Esophagus muscularis mucosa (tissue), 4 donors: ENCODE data around the gene ING2. TPM values are rescaled to one million over a fixed set of nuclear protein-coding genes. Genes with fewer than 3 reads are reported as not detected.

Source experiments
- DNase-seq: peaks from one replicate; pipeline ENCODE4 v3.0.0-alpha.2; 2017; ENCODE audit errors: extremely low spot score
- H3K27ac ChIP-seq, 4 donors: fragments of 200-600 bp; sonication (generic); replicated peaks in 1 of 4; 1 replicate in 3 of 4; 2 replicates in 1 of 4; pipeline ENCODE4 v1.5.1; 2016 to 2019; ENCODE audit warnings: mild to moderate bottlenecking in 1 of 4
- H3K27me3 ChIP-seq, 4 donors: fragments of 200-600 bp; sonication (generic); one replicate each; pipeline versions ENCODE4 v1.5.1 to v1.6.0; 2016 to 2019
- H3K36me3 ChIP-seq, 4 donors: fragments of 200-600 bp; sonication (generic); one replicate each; pipeline ENCODE4 v1.5.1; 2016 to 2019
- H3K4me1 ChIP-seq, 4 donors: fragments of 200-600 bp; sonication (generic); one replicate each; pipeline ENCODE4 v1.5.1; 2016 to 2019
- H3K4me3 ChIP-seq, 4 donors: fragments of 200-600 bp; sonication (generic); 1 replicate in 2 of 4; 2 replicates in 2 of 4; pipeline ENCODE4 v1.5.1; 2016 to 2019; ENCODE audit warnings: mild to moderate bottlenecking in 4 of 4, moderate library complexity in 1 of 4
- H3K9me3 ChIP-seq, 4 donors: fragments of 200-600 bp; sonication (generic); 1 replicate in 3 of 4; 2 replicates in 1 of 4; pipeline ENCODE4 v1.5.1; 2016 to 2019
- EP300 ChIP-seq: sonication (generic); formaldehyde crosslinking; IDR thresholded peaks from one replicate; pipeline ENCODE4 v1.6.1; 2017; ENCODE audit warnings: antibody characterized with exemption
- POLR2A ChIP-seq: fragments of 450-650 bp; IDR thresholded peaks from one replicate; pipeline ENCODE4 v1.6.1; 2017; ENCODE audit warnings: antibody characterized with exemption, moderate library complexity, mild to moderate bottlenecking, low read depth
- POLR2AphosphoS5 ChIP-seq, 2 donors: sonication (generic); formaldehyde crosslinking; IDR thresholded peaks; one replicate each; pipeline ENCODE4 v1.6.1; 2017; ENCODE audit warnings: antibody characterized with exemption in 2 of 2
- WGBS: methylation state at CpG from one replicate; pipeline ENCODE4 v1.1.5; 2018; 5-methylcytosine and 5-hydroxymethylcytosine counted together
- intact Hi-C: fragments of 100-400 bp; cut with DNase I; formaldehyde crosslinking; loops from one replicate; pipeline ENCODE4 v1.15.1; 2023
- total RNA-seq, 4 donors: library from RNA; depleted of rRNA; stranded (reverse); fragments of >200 nt; gene quantifications; one replicate each; pipeline versions ENCODE4 v1.1.0 to v1.2.1, GENCODE V29; 2016
- TF ChIP-seq, protein P1 (sequence below), 3 experiments: fragments of 200-600 bp in 2 of 3; fragments of 450-650 bp in 1 of 3; sonication (generic) in 2 of 3; IDR thresholded peaks; one replicate each; pipeline ENCODE4 v1.5.1; 2017 to 2019; ENCODE audit warnings: antibody characterized with exemption in 3 of 3, mild to moderate bottlenecking in 2 of 3, moderate library complexity in 1 of 3

ING2 gene
- total RNA-seq, 4 donors from 2014 or later: 26.2 to 42.8 (median 38.6) TPM

DNA sequence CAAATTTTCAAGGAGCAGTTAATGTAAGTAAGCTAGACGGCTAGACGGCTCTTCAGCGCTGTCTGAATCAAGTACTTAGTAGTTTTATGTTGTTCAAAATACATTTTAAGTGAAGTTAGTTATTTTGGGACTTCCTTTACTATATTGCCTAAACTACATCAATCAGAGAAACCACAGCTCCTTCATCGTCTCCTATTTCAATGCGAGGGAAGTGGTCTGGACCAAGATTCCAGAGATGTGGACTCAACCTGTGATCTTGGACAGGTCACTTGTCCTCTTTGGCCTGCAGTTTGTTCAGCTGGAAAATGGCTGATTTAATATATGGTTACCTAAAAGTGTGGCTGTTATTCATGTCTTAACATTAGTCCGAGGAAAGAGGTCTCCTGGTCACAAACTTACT lies 10.6 kb downstream of the ING2 start:
- H3K9me3 ChIP-seq: no peaks in the 10 kb centered on the region
- DNase-seq: no peak
- no peak overlapping the region for H3K4me3 ChIP-seq
- no peaks in the 10 kb centered on the region for H3K27me3 ChIP-seq
- H3K27ac ChIP-seq: no peak overlapping the region
- TF ChIP-seq, protein P1, sequence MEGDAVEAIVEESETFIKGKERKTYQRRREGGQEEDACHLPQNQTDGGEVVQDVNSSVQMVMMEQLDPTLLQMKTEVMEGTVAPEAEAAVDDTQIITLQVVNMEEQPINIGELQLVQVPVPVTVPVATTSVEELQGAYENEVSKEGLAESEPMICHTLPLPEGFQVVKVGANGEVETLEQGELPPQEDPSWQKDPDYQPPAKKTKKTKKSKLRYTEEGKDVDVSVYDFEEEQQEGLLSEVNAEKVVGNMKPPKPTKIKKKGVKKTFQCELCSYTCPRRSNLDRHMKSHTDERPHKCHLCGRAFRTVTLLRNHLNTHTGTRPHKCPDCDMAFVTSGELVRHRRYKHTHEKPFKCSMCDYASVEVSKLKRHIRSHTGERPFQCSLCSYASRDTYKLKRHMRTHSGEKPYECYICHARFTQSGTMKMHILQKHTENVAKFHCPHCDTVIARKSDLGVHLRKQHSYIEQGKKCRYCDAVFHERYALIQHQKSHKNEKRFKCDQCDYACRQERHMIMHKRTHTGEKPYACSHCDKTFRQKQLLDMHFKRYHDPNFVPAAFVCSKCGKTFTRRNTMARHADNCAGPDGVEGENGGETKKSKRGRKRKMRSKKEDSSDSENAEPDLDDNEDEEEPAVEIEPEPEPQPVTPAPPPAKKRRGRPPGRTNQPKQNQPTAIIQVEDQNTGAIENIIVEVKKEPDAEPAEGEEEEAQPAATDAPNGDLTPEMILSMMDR (IDR thresholded peaks at IDR 0.05): no peak
- TF ChIP-seq EP300: no peak
- no peak for TF ChIP-seq POLR2AphosphoS5 (IDR thresholded peaks at IDR 0.05)
- no peak for TF ChIP-seq POLR2A
- H3K36me3 ChIP-seq: peaks cover 12 to 21% (median 14%) of the 10 kb centered on the region in 4 donors
- peaks cover 0 to 18% (median 6%) of the 10 kb centered on the region in 4 donors for H3K4me1 ChIP-seq
- intact Hi-C loops: no loop called here
- WGBS: 88% methylated on average over 6 of the region's 6 CpGs

DNA sequence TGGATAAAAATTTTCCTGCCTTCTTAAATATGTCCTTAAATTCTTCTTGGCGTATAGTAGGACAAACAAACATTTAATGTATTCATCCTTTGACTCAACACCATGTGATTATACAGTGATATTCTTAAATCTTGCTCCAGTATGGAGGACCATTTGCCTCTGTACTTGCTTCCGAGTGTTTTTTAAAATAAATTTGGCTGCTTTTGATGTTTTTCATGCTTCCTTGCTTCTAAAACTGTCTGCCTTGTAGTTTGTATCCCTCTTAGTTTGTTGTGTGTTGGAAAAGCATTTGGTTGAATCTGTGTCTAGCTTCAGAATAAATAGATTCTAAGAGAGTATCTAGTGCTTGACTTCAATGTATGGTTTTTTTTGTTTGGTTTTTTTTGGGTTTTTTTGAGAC lies 12.3 kb downstream of the ING2 start:
- Histone ChIP-seq H3K4me1 (peaks cover 0 to 15% (median 6%) of the 10 kb centered on the region in 4 donors), H3K27ac (no peak overlapping the region), H3K9me3 (no peaks in the 10 kb centered on the region), H3K4me3 (no peak overlapping the region), H3K27me3 (no peaks in the 10 kb centered on the region), H3K36me3 (peaks cover 0 to 8% (median 2%) of the 10 kb centered on the region in 4 donors)
- 83% methylated on average over 2 of the region's 2 CpGs for WGBS
- intact Hi-C loops: no loop called here
- DNase-seq: no peak
- TF ChIP-seq EP300: no peak
- TF ChIP-seq, protein P1 (IDR thresholded peaks at IDR 0.05): no peak
- no peak for TF ChIP-seq POLR2A
- TF ChIP-seq POLR2AphosphoS5 (IDR thresholded peaks at IDR 0.05): no peak

DNA sequence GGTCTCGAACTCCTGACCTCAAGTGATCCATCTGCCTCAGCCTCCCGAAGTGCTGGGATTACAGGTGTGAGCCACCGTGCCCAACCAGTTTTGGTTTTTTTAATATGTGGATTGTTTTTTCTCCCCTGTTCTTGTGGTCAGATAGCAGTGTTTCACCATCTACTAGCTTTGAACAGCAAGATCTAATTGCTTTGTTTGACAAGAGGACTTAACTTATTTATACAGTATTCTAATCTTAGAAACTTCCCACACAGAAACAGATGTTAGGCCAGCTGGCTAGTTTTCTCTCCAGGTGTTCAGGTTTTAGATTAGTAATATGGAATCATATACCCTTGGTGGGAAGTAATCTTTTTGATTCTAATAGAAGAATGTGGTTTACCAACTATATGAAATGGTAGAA lies 12.9 kb downstream of the ING2 start:
- Histone ChIP-seq H3K27me3 (no peaks in the 10 kb centered on the region), H3K9me3 (no peaks in the 10 kb centered on the region), H3K27ac (no peak overlapping the region), H3K4me1 (peaks cover 0 to 15% (median 6%) of the 10 kb centered on the region in 4 donors), H3K4me3 (no peak overlapping the region), H3K36me3 (peaks cover 0 to 6% (median 2%) of the 10 kb centered on the region in 4 donors)
- no peak for DNase-seq
- intact Hi-C loops: no loop called here
- WGBS: 31% methylated on average over 2 of the region's 3 CpGs
- no peak for TF ChIP-seq POLR2A
- no peak for TF ChIP-seq POLR2AphosphoS5 (IDR thresholded peaks at IDR 0.05)
- TF ChIP-seq, protein P1 (IDR thresholded peaks at IDR 0.05): no peak
- TF ChIP-seq EP300: no peak

DNA sequence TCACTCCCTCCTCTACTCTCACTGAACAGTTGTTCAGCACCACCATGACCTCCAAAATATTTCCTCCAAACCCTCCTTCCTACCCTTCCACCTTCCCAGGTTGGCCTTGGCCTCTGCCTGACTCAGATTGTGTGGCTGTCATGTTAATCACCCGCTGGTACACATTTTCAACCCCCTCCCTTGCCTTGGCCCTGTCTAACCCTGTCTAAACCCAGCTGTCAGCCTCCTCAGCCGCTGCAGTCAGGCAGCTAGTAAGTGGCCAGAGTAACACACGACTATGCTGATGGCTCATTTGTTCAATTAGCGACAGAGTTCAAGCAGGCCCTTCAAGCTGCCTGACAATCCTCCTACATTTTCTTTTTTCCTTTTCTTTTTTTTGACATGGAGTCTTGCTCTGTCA lies 18.0 kb downstream of the ING2 start:
- Histone ChIP-seq H3K9me3 (no peaks in the 10 kb centered on the region), H3K4me3 (no peak overlapping the region), H3K27ac (no peak overlapping the region), H3K36me3 (no peaks in the 10 kb centered on the region), H3K27me3 (no peaks in the 10 kb centered on the region), H3K4me1 (peaks cover 0 to 7% (median 3%) of the 10 kb centered on the region in 4 donors)
- TF ChIP-seq POLR2AphosphoS5 (IDR thresholded peaks at IDR 0.05) (no peak), EP300 (no peak), POLR2A (no peak)
- TF ChIP-seq, protein P1 (IDR thresholded peaks at IDR 0.05): no peak
- 80% methylated on average over 4 of the region's 4 CpGs for WGBS
- intact Hi-C loops: no loop called here
- DNase-seq: no peak

DNA sequence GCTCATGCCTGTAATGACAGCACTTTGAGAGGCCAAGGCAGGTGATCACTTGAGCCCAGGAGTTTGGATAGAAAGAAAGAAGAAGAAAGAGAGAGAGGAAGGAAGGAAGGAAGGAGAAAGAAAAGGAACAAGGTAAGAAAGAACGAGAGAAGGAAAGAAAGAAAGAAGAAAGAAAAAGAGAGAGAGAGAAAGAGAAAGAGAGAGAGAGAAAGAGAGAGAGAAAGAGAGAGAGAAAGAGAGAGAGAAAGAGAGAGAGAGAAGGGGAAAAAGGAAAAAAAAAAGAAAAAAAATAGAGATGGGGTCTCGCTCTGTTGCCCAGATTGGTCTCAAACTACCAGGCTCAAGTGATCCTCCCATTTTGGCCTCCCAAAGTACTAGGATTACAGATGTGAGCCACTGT lies 22.5 kb downstream of the ING2 start:
- Histone ChIP-seq H3K4me3 (no peak overlapping the region), H3K27me3 (no peaks in the 10 kb centered on the region), H3K27ac (no peak overlapping the region), H3K9me3 (no peaks in the 10 kb centered on the region), H3K4me1 (no peaks in the 10 kb centered on the region), H3K36me3 (no peaks in the 10 kb centered on the region)
- TF ChIP-seq EP300 (no peak), POLR2AphosphoS5 (IDR thresholded peaks at IDR 0.05) (no peak), POLR2A (no peak)
- TF ChIP-seq, protein P1 (IDR thresholded peaks at IDR 0.05): no peak
- WGBS: 58% methylated on average over 2 of the region's 2 CpGs
- intact Hi-C loops: no loop called here
- DNase-seq: no peak
